SH-SY5Y (cell line): ENCODE results near the gene ACVR1B.

Experiments
- GATA2 ChIP-seq: IDR thresholded peaks from 2 replicates; pipeline ENCODE4 v1.6.1; 2011; ENCODE audit warnings: mild to moderate bottlenecking, low read depth, low read length
- GATA3 ChIP-seq: IDR thresholded peaks from 2 replicates; pipeline ENCODE4 v1.6.1; 2011; ENCODE audit warnings: low read depth, mild to moderate bottlenecking, low read length, moderate library complexity

DNA sequence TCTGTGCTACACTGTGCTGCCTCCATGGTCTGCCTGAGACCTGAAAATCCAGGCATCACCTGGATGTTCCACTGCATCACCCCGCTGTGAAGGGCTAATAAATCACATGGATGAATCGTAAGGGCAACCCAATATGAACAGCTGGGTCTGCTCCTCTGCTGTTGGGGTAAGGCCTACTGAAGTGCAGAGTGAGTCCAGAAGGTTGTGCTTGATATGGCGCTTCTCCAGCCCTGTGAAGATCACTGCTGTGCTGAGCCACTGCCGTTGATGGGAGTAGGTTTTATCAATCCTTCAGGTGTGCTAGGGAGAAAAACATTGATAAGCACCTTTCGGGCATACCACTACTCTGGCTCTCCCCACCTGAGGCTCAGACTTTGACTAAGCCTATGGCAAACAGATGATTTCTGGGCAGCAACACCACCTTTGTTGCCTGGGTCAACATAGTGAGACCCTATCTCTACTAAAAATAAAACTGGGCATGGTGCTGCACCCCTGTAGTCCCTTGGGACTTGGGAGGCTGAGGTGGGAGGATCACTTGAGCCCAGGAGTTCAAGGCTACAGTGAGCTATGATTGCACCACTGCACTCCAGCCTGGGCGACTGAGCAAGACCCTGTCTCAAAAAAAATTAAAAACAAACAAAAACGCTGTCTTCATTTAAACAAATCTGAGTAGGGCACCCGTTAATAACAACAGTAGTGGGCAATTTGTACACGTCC is 42.5 kb upstream of the ACVR1B start:
- TF ChIP-seq GATA2 (no peak), GATA3 (no peak)
